CD4-positive, alpha-beta memory T cell (primary cell): ENCODE data around the gene SSC5D. TPM values are rescaled to one million over a fixed set of nuclear protein-coding genes. Genes with fewer than 3 reads are reported as not detected.

Experiments
- CTCF ChIA-PET: fragments of 350-600 bp; sonication (Branson Sonifier 250); formaldehyde crosslinking; loops from one replicate; lab custom pipeline; 2021; ENCODE audit warnings: inconsistent platforms; ENCODE audit not compliant: partially characterized antibody; lab: Charles Lee
- POLR2A ChIA-PET: fragments of 350-600 bp; sonication (Branson Sonifier 250); formaldehyde crosslinking; loops from one replicate; lab custom pipeline; 2021; ENCODE audit not compliant: partially characterized antibody; lab: Charles Lee
- DNase-seq, 5 donors: peaks; one replicate each; pipeline versions ENCODE4 v3.0.0 to v3.0.0-alpha.2; 2020 to 2022; ENCODE audit warnings: mixed read lengths in 1 of 5
- H3K27ac ChIP-seq: one replicate; pipeline ENCODE4 v1.7.0; 2013; ENCODE audit warnings: low read depth, low read length
- H3K27me3 ChIP-seq: 2 replicates; pipeline ENCODE4 v1.7.0; 2013; ENCODE audit warnings: mild to moderate bottlenecking, low read length, moderate library complexity; ENCODE audit not compliant: insufficient read depth
- H3K36me3 ChIP-seq: 2 replicates; pipeline ENCODE4 v1.7.0; 2013; ENCODE audit warnings: mild to moderate bottlenecking, low read length, moderate library complexity; ENCODE audit not compliant: insufficient read depth
- H3K4me1 ChIP-seq: 2 replicates; pipeline ENCODE4 v1.7.0; 2013; ENCODE audit warnings: mild to moderate bottlenecking, low read length, moderate library complexity; ENCODE audit not compliant: insufficient read depth
- H3K4me3 ChIP-seq, 2 donors: one replicate each; pipeline ENCODE4 v1.7.0; 2013; ENCODE audit warnings: low read length in 2 of 2, mild to moderate bottlenecking in 1 of 2
- H3K9me3 ChIP-seq, 2 donors: one replicate each; pipeline ENCODE4 v1.7.0; 2013; ENCODE audit warnings: low read length in 2 of 2, control low read depth in 1 of 2; ENCODE audit not compliant: control insufficient read depth in 1 of 2
- H3K27ac Mint-ChIP-seq, 7 donors: one replicate each; pipeline ENCODE4 v1.8.0; 2020 to 2021; ENCODE audit warnings: mixed read lengths in 7 of 7, mild to moderate bottlenecking in 6 of 7, inconsistent platforms in 3 of 7, moderate library complexity in 3 of 7
- H3K27me3 Mint-ChIP-seq, 2 donors: one replicate each; pipeline ENCODE4 v1.8.0; 2020 to 2021; ENCODE audit warnings: mixed read lengths in 2 of 2
- H3K36me3 Mint-ChIP-seq, 2 donors: one replicate each; pipeline ENCODE4 v1.8.0; 2020 to 2021; ENCODE audit warnings: mixed read lengths in 2 of 2, inconsistent platforms in 1 of 2, mild to moderate bottlenecking in 1 of 2
- H3K4me1 Mint-ChIP-seq, 4 donors: one replicate each; pipeline ENCODE4 v1.8.0; 2020 to 2021; ENCODE audit warnings: mixed read lengths in 4 of 4, mild to moderate bottlenecking in 1 of 4
- H3K4me3 Mint-ChIP-seq, 8 donors: one replicate each; pipeline ENCODE4 v1.8.0; 2020 to 2021; ENCODE audit warnings: mixed read lengths in 8 of 8, mild to moderate bottlenecking in 7 of 8, moderate library complexity in 6 of 8, inconsistent platforms in 3 of 8
- H3K9me3 Mint-ChIP-seq, 8 donors: one replicate each; pipeline ENCODE4 v1.8.0; 2020 to 2021; ENCODE audit warnings: mixed read lengths in 8 of 8, mild to moderate bottlenecking in 5 of 8, inconsistent platforms in 3 of 8, moderate library complexity in 1 of 8
- intact Hi-C: fragments of 100-400 bp; cut with micrococcal nuclease; formaldehyde crosslinking; loops from one replicate; pipeline ENCODE4 v1.15.1; 2023
- polyA plus RNA-seq, 2 donors: library from polyadenylated mRNA; unstranded; fragments of 300-500 nt; fragmentation: Illumina TruSeq; gene quantifications; one replicate each; pipeline ENCODE4 v1.2.3, GENCODE V29; 2021
- total RNA-seq, 2 experiments: library from RNA; stranded (reverse); gene quantifications; one replicate each; pipeline ENCODE4 v1.2.3, GENCODE V29; 2021

SSC5D gene
- total and polyA plus RNA-seq, 4 experiments from 2014 or later: 0.20 to 0.36 TPM; not detected in 2

DNA sequence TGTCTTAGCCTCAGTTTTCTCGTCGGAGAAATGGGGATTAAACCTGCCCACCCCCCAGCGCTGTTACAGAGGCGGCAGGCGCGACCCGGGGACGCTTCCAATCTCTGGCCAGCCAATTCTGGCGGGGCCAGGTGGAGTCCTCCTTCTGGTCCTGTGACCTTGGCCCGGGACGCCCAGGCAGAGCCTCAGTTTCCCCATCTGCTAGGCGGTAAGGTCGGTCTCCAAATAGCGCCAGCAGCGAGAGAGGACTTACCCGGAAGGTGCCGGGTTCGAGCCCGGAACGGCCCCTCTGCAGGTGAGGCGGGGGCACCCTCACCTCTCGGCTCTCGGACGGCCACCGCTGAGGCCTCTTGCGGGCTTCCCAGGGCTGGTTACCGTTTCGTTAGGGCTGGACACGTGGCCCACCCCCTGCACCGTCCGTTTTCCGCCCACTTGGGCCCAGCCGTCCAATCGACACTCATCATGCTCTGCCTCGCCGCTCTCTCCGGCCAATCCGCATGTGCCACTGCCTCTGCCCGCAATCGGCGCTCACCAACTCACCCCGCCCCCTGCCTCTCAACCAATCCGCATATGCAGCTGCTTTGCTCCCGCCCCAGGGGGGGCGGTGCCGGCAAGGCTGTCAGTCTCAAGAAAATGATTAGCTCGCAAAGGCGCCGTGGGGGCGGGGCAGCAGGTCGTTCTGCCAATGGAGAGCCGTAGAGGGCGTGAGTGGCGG lies 26.8 kb upstream of the SSC5D start, which contains the start of gene ISOC2:
Gene ISOC2, minus strand, starts transcription at position 384 of the 715 bp plus-strand sequence. CDS start 5,156 bp downstream, outside the sequence.
- peaks cover 2 to 5% of the 10 kb centered on the region in 2 donors for H3K36me3 Mint-ChIP-seq

DNA sequence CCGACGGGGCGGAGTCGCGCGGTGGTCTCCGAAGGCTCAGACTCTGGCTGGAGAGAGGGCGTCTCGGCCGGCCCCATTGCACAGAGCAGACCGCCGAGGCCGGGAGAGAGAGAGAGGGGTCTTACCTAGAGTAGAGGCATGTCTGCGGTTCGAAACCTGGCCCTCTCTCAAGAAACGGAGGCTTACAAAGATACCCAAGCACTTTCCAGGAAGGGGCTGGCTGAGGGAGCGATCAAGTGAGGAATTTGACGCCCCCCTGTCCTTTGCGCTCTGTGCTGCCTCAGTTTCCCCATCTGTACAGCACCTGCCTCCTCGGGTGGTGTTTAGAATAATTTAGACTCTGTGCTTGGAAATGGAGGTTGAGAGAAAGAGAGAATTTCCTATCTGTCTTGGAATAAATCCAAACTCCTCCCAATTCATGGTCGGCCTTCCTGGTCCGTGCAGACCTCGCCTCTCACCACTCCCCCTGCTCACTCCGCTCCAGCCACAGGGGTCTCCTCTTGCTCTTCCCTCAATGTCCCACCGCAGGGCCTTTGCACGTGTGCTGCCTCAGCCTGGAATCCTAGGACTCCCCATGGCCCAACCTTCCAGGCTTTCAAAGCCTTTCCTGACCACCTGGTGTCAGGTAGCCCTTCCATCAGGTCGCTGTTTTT lies 26.1 kb upstream of the SSC5D start:
- ChIA-PET CTCF (interaction anchor here (0.9 to 2.2 kb wide), 5 partner anchors 15 to 321 kb away, joined by 3 to 16 read pairs (median 5); no protein-coding TSS in a partner anchor), POLR2A (interaction anchor here (0.7 to 1.9 kb wide), 18 partner anchors 14 to 210 kb away, joined by 3 to 23 read pairs (median 4); partner anchors contain the start of genes FIZ1, KMT5C, NAT14 and TMEM238)
- Mint-ChIP-seq H3K27me3 (no peaks in the 10 kb centered on the region), H3K4me1 (peaks cover 11 to 31% (median 21%) of the 10 kb centered on the region in 4 donors), H3K9me3 (peaks cover 0 to 2% (median 0%) of the 10 kb centered on the region in 8 donors), H3K4me3 (peak overlapping the region; percentile 86 to 97 (median 92)), H3K36me3 (peaks cover 0 to 2% of the 10 kb centered on the region in 2 donors), H3K27ac (peak overlapping the region; percentile 72 to 97 (median 91))
- intact Hi-C loops: loop anchor here (1.0 to 2.0 kb wide), 3 partner anchors 14 to 54 kb away; partner anchors contain the start of gene ZNF628
- H3K36me3 ChIP-seq: no peaks in the 10 kb centered on the region
- peak overlapping the region; percentile 82 to 97 for H3K4me3 ChIP-seq
- peak overlapping the region; percentile 67 for H3K27ac ChIP-seq
- DNase-seq: no peak
- H3K27me3 ChIP-seq: no peaks in the 10 kb centered on the region
- H3K4me1 ChIP-seq: peaks cover 18% of the 10 kb centered on the region
- no peaks in the 10 kb centered on the region for H3K9me3 ChIP-seq

More for the DNA sequence above, 26.8 kb upstream of the SSC5D start, which contains the start of gene ISOC2:
- H3K27me3 Mint-ChIP-seq: no peaks in the 10 kb centered on the region
- H3K4me1 ChIP-seq: peaks cover 18% of the 10 kb centered on the region
- H3K27me3 ChIP-seq: no peaks in the 10 kb centered on the region
- H3K4me3 ChIP-seq: peak within 1 kb of the TSS; percentile 82 to 97
- peak within 1 kb of the TSS; percentile 86 to 97 (median 92) for H3K4me3 Mint-ChIP-seq
- no peaks in the 10 kb centered on the region for H3K36me3 ChIP-seq
- peak within 1 kb of the TSS; percentile 72 to 97 (median 91) for H3K27ac Mint-ChIP-seq
- H3K9me3 Mint-ChIP-seq: peaks cover 0 to 2% (median 0%) of the 10 kb centered on the region in 8 donors
- peak; percentile 100 for DNase-seq
- ChIA-PET POLR2A (interaction anchor here (0.7 to 1.9 kb wide), 18 partner anchors 15 to 209 kb away, joined by 3 to 23 read pairs (median 4); partner anchors contain the start of genes FIZ1, KMT5C, NAT14 and TMEM238), CTCF (interaction anchor here (0.9 to 2.2 kb wide), 5 partner anchors 16 to 320 kb away, joined by 3 to 16 read pairs (median 5); no protein-coding TSS in a partner anchor)
- peaks cover 11 to 31% (median 21%) of the 10 kb centered on the region in 4 donors for H3K4me1 Mint-ChIP-seq
- H3K9me3 ChIP-seq: no peaks in the 10 kb centered on the region
- intact Hi-C loops: loop anchor here (1.0 to 2.0 kb wide), 3 partner anchors 15 to 53 kb away; partner anchors contain the start of gene ZNF628
- peak within 1 kb of the TSS; percentile 67 for H3K27ac ChIP-seq

DNA sequence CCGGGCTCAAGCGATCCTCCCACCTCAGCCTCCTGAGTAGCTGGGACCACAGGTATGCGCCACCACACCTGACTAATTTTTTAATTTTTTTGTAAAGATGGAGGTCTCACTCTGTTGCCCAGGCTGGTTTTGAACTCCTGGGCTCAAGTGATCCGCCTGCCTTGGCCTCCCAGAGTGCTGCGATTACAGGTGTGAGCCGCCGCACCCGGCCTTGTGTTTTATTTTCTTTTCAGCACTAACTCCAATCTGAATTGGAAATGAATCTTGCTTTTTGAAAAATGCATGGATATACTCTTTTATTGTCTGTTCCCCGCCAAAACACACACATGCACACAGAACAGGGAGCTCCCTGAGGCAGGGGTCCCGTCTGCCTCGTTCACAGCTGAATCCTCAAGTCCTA lies 25.5 kb upstream of the SSC5D start:
- intact Hi-C loops: no loop called here
- Mint-ChIP-seq H3K27ac (peak overlapping the region in 3 of 7 donors; percentile 74 to 82 (median 78)), H3K9me3 (peaks cover 0 to 2% (median 0%) of the 10 kb centered on the region in 8 donors), H3K27me3 (no peaks in the 10 kb centered on the region), H3K36me3 (peaks cover 0 to 2% of the 10 kb centered on the region in 2 donors), H3K4me1 (peaks cover 11 to 31% (median 21%) of the 10 kb centered on the region in 4 donors), H3K4me3 (peak overlapping the region; percentile 66 to 97 (median 91))
- H3K4me1 ChIP-seq: peaks cover 18% of the 10 kb centered on the region
- no peak for DNase-seq
- no peaks in the 10 kb centered on the region for H3K9me3 ChIP-seq
- CTCF ChIA-PET: interaction anchor here (2.2 kb wide), 1 partner anchor 41 kb away, joined by 16 read pairs; no protein-coding TSS in a partner anchor
- POLR2A ChIA-PET: interaction anchor here (1.5 to 1.9 kb wide), 2 partner anchors 14 to 22 kb away, joined by 7 to 23 read pairs; partner anchors contain the start of genes NAT14 and ZNF628
- H3K36me3 ChIP-seq: no peaks in the 10 kb centered on the region
- H3K27ac ChIP-seq: no peak overlapping the region
- H3K4me3 ChIP-seq: peak overlapping the region in 1 of 2 donors; percentile 97
- no peaks in the 10 kb centered on the region for H3K27me3 ChIP-seq

DNA sequence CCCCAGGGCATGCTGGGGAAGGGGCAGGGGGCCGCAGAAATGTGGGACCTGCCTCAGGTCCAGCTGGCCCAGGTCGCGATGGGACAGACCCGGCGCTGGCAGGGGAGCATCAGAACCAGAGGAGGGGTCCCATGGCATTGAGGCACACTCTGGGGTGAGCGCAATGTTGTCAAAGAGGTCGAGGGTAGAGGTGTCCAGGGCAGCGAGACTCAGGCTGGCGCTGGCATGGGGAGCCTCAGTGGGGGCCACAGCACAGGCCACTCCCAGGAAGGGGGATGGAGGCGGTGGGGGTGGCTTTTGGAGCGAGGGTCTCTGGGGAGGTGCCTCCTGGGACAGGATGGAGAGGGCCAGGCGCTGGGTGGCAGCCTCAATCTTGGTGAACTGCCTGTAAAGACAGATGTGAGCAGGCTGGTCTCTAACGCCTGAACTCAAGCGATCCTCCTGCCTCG lies 24.6 kb upstream of the SSC5D start:
- ChIA-PET CTCF (no interaction called here), POLR2A (no interaction called here)
- Mint-ChIP-seq H3K27ac (peak overlapping the region in 1 of 7 donors; percentile 9), H3K4me1 (peaks cover 13 to 32% (median 24%) of the 10 kb centered on the region in 4 donors), H3K9me3 (peaks cover 0 to 2% (median 0%) of the 10 kb centered on the region in 8 donors), H3K4me3 (peak overlapping the region in 2 of 8 donors; percentile 39 to 69), H3K27me3 (no peaks in the 10 kb centered on the region), H3K36me3 (peaks cover 0 to 2% of the 10 kb centered on the region in 2 donors)
- Histone ChIP-seq H3K36me3 (no peaks in the 10 kb centered on the region), H3K4me1 (peaks cover 18% of the 10 kb centered on the region), H3K27ac (no peak overlapping the region), H3K4me3 (no peak overlapping the region), H3K9me3 (no peaks in the 10 kb centered on the region), H3K27me3 (no peaks in the 10 kb centered on the region)
- DNase-seq: no peak
- intact Hi-C loops: no loop called here

DNA sequence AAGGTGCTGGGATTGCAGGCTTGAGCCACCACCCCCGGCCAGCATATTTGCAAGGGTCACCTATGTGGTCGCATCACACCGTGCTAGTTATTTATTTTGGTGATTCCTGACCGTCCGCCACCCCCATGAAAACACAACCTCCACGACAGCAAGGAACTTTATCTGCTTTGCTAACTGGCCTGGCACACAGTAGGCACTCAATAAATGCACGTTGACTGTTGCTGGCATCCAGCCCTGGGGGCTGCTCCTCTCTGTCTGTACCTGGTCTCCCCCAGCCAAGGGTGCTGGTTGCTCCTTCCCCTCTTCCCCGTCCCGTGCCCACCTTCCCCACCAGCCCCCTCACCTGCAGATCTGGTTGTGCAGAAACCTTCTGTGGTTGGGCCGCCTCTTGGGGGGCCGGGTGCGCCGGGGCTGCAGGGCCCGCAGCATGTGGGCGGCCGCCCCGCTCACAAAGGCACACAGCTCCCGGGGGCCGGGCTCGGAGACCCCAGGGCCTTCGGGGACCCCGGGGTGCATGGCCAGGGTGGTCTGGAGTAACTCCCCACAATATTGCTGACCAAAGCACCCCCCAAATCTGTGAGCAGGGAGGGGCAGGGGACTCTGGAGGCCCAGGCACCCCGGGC lies 24.1 kb upstream of the SSC5D start:
- ChIA-PET CTCF (no interaction called here), POLR2A (no interaction called here)
- H3K36me3 Mint-ChIP-seq: peaks cover 0 to 2% of the 10 kb centered on the region in 2 donors
- no peak overlapping the region for H3K27ac Mint-ChIP-seq
- peaks cover 0 to 2% (median 0%) of the 10 kb centered on the region in 8 donors for H3K9me3 Mint-ChIP-seq
- Histone ChIP-seq H3K27me3 (no peaks in the 10 kb centered on the region), H3K36me3 (no peaks in the 10 kb centered on the region), H3K4me1 (peaks cover 18% of the 10 kb centered on the region), H3K27ac (no peak overlapping the region), H3K4me3 (no peak overlapping the region), H3K9me3 (no peaks in the 10 kb centered on the region)
- peaks cover 13 to 32% (median 24%) of the 10 kb centered on the region in 4 donors for H3K4me1 Mint-ChIP-seq
- intact Hi-C loops: no loop called here
- peak overlapping the region in 2 of 8 donors; percentile 39 to 69 for H3K4me3 Mint-ChIP-seq
- H3K27me3 Mint-ChIP-seq: no peaks in the 10 kb centered on the region
- no peak for DNase-seq

DNA sequence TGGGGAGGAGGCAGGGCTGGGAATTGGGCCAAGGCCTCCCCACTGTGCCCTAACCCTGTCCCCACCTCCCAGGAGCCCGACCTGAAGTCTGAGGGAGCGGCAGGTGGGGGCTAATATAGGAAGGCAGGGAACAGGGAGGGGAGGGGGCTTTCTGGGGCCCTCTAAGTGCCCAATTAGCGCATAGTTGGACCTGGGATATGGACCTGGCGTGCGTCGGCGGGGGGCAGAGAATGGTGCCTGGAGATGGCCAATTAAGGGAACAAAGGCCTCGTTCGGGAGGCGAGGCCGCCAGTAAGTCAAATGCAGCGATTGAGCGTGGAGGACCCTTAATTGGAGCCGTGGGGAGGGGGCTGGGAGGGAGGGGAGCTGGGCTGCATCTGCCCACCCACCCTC lies 23.6 kb upstream of the SSC5D start, which contains the start of gene C19orf85:
Gene C19orf85, minus strand, starts transcription at position 90 of the 393 bp plus-strand sequence. CDS start 197 bp downstream, outside the sequence.
- intact Hi-C loops: no loop called here
- CTCF ChIA-PET: no interaction called here

More for the DNA sequence above, 23.6 kb upstream of the SSC5D start, which contains the start of gene C19orf85:
- Histone ChIP-seq H3K4me3 (no peak within 1 kb of the TSS), H3K27me3 (no peaks in the 10 kb centered on the region), H3K9me3 (no peaks in the 10 kb centered on the region), H3K27ac (no peak within 1 kb of the TSS), H3K36me3 (no peaks in the 10 kb centered on the region), H3K4me1 (peaks cover 18% of the 10 kb centered on the region)
- no peak for DNase-seq
- H3K36me3 Mint-ChIP-seq: peaks cover 0 to 2% of the 10 kb centered on the region in 2 donors
- H3K4me3 Mint-ChIP-seq: peak within 1 kb of the TSS in 2 of 8 donors; percentile 39 to 69
- H3K27me3 Mint-ChIP-seq: no peaks in the 10 kb centered on the region
- H3K27ac Mint-ChIP-seq: peak within 1 kb of the TSS in 1 of 7 donors; percentile 9
- POLR2A ChIA-PET: no interaction called here
- H3K4me1 Mint-ChIP-seq: peaks cover 13 to 32% (median 24%) of the 10 kb centered on the region in 4 donors
- peaks cover 0 to 2% (median 0%) of the 10 kb centered on the region in 8 donors for H3K9me3 Mint-ChIP-seq
